NCI-H2081 treated with DMSO at 0.1 percent for 48 hours (cell line): ENCODE data around the gene MATN4.

Experiments used
- DNase-seq: peaks from one replicate; lab custom pipeline; 2025; lab: John Stamatoyannopoulos, UW

Gene MATN4

GRCh38 chr20:45248609-45249008, 59.5 kb downstream of the MATN4 start:
- no peak for DNase-seq

GRCh38 chr20:45247865-45248264, 60.2 kb downstream of the MATN4 start:
- DNase-seq, result no peak

GRCh38 chr20:45246109-45246508, 62.0 kb downstream of the MATN4 start:
- no peak for DNase-seq
